ENCODE data around the gene ARMH1.

ARMH1 gene

DNA sequence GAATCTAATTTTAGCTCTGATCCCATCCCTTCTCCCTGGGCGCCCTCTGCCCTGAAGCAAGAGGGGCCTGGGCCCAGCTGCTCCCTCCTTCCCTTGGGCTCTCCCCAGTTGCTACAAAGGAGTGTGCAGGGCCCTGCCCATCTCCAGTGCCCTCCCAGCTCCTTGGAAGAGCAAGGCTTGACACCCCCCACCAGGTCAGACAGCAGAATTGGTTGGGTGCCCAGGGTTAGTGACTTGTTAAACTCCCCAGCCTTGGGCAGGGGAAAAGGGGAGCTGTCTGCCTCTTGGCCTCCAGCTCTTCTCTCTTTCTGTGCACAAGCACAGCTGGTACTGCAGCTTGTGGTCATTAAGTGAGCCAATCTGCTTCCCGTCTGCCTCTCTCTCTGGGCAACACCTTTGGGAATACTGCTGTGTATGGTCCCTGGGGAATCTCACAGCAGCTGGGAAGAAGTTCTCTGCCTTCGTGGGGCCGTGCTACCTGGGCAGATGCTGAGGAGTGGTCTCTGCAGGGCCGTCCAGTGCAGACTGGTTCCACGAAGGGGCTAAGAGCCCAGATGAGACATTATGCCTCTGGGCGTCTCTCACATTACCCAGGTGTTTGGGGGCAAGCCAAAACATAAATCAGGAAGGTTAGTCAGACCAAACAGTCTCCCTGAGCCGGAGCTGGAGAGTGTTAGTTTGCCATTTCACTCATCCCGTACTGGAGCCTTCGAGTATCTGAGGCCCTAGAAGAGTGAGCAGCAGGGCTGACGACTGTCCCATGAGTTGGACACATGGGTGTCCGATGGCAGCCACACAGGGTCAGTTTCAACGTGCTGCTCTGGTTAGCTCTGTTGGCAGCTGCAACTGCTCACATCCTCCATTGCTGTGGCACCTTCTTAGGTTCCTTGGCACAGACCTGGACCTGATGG is 37.6 kb upstream of the ARMH1 start:
- Histone ChIP-seq H3K4me3 (ENCODE audit: low read depth, low read length) (no peak overlapping the region), H3K27ac (ENCODE audit: extremely low read depth, low read depth, low read length) (no peak overlapping the region), H3K9me3 (ENCODE audit: control insufficient read depth, insufficient read depth, low read depth, low read length) (no peaks in the 10 kb centered on the region), H3K36me3 (ENCODE audit: control insufficient read depth in 2 of 2, insufficient read depth in 1 of 2, low read length in 2 of 2) (peaks cover 0 to 92% of the 10 kb centered on the region in 2 experiments; a peak in 1 of 3 replicates), H3K4me1 (ENCODE audit: control insufficient read depth, insufficient read depth, low read length) (no peaks in the 10 kb centered on the region)
- ChIA-PET POLR2A (interaction anchor here (0.6 kb wide), 1 partner anchor 938 kb away, joined by 5 read pairs; no protein-coding TSS in a partner anchor), CTCF (interaction anchor here (0.9 to 2.5 kb wide), 3 partner anchors 28 to 419 kb away, joined by 4 to 8 read pairs (median 4); partner anchors contain the start of gene RNU5D-1)
- no peak for TF ChIP-seq ZNF174 (tag by site-specific recombination; IDR thresholded peaks at IDR 0.05)
- no peak for TF ChIP-seq GLIS2 (tag by site-specific recombination; IDR thresholded peaks at IDR 0.05)
- no peak for TF ChIP-seq ZNF433 (tag by site-specific recombination; IDR thresholded peaks at IDR 0.05; ENCODE audit: low read depth)
- TF ChIP-seq, protein P1, sequence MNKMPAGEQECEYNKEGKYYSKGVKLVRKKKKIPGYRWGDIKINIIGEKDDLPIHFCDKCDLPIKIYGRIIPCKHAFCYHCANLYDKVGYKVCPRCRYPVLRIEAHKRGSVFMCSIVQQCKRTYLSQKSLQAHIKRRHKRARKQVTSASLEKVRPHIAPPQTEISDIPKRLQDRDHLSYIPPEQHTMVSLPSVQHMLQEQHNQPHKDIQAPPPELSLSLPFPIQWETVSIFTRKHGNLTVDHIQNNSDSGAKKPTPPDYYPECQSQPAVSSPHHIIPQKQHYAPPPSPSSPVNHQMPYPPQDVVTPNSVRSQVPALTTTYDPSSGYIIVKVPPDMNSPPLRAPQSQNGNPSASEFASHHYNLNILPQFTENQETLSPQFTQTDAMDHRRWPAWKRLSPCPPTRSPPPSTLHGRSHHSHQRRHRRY (tag by site-specific recombination; IDR thresholded peaks at IDR 0.05): no peak

DNA sequence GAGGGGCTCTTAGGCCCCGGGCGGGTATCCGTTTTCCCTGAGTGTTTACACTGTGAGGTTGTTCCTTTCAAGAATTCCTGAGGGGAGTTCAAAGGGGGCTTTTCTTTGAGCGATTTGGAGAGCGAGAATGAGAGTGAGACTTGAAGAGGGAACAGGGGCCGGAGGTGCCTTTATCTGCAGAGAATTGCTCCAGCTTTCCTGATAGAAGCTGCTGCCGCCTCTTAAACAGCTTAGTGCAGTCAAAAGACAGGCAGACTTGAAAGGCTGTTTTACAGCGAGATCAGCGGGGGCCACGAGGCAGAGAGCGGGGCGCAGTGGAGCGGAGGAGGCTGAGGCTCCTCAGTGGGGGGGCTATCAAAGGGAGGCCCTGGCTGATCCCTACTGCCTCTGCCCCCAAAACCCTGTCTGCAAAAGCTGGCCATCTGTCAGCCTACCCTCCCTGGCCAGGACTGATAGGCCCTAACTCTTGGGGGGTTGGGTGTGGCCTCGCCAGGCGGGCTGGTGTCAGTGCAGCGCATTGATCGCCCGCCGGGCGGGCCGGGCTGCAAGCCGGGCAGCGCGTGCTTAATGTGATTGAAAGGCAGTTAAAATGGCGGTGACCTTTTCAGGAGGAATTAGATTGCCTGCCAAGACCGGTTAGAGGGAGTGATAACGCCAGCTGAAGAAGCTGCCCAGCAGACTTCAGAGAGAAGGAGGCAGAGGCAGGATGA is 36.7 kb upstream of the ARMH1 start:
- Histone ChIP-seq H3K36me3 (ENCODE audit: control insufficient read depth in 2 of 2, insufficient read depth in 1 of 2, low read length in 2 of 2) (peaks cover 0 to 100% of the 10 kb centered on the region in 2 experiments; a peak in 1 of 3 replicates), H3K4me1 (ENCODE audit: control insufficient read depth, insufficient read depth, low read length) (no peaks in the 10 kb centered on the region), H3K27ac (ENCODE audit: extremely low read depth, low read depth, low read length) (no peak overlapping the region), H3K4me3 (ENCODE audit: low read depth, low read length) (no peak overlapping the region), H3K9me3 (ENCODE audit: control insufficient read depth, insufficient read depth, low read depth, low read length) (no peaks in the 10 kb centered on the region)
- TF ChIP-seq, protein P2, sequence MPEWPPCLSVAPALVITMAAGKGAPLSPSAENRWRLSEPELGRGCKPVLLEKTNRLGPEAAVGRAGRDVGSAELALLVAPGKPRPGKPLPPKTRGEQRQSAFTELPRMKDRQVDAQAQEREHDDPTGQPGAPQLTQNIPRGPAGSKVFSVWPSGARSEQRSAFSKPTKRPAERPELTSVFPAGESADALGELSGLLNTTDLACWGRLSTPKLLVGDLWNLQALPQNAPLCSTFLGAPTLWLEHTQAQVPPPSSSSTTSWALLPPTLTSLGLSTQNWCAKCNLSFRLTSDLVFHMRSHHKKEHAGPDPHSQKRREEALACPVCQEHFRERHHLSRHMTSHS (tag by site-specific recombination; IDR thresholded peaks at IDR 0.05): no peak
- no peak for TF ChIP-seq ZNF560 (tag by site-specific recombination; IDR thresholded peaks at IDR 0.05; ENCODE audit: borderline replicate concordance)
- no peak for TF ChIP-seq ZNF600 (tag by site-specific recombination; IDR thresholded peaks at IDR 0.05)
- TF ChIP-seq YY1 (tag by site-specific recombination; IDR thresholded peaks at IDR 0.05): no peak
- no peak for TF ChIP-seq MYNN (tag by site-specific recombination; IDR thresholded peaks at IDR 0.05; ENCODE audit: borderline replicate concordance)
- TF ChIP-seq, protein P3, sequence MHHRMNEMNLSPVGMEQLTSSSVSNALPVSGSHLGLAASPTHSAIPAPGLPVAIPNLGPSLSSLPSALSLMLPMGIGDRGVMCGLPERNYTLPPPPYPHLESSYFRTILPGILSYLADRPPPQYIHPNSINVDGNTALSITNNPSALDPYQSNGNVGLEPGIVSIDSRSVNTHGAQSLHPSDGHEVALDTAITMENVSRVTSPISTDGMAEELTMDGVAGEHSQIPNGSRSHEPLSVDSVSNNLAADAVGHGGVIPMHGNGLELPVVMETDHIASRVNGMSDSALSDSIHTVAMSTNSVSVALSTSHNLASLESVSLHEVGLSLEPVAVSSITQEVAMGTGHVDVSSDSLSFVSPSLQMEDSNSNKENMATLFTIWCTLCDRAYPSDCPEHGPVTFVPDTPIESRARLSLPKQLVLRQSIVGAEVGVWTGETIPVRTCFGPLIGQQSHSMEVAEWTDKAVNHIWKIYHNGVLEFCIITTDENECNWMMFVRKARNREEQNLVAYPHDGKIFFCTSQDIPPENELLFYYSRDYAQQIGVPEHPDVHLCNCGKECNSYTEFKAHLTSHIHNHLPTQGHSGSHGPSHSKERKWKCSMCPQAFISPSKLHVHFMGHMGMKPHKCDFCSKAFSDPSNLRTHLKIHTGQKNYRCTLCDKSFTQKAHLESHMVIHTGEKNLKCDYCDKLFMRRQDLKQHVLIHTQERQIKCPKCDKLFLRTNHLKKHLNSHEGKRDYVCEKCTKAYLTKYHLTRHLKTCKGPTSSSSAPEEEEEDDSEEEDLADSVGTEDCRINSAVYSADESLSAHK (tag by site-specific recombination; IDR thresholded peaks at IDR 0.05): no peak
- TF ChIP-seq, protein P4, sequence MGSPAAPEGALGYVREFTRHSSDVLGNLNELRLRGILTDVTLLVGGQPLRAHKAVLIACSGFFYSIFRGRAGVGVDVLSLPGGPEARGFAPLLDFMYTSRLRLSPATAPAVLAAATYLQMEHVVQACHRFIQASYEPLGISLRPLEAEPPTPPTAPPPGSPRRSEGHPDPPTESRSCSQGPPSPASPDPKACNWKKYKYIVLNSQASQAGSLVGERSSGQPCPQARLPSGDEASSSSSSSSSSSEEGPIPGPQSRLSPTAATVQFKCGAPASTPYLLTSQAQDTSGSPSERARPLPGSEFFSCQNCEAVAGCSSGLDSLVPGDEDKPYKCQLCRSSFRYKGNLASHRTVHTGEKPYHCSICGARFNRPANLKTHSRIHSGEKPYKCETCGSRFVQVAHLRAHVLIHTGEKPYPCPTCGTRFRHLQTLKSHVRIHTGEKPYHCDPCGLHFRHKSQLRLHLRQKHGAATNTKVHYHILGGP (tag by site-specific recombination; IDR thresholded peaks at IDR 0.05): no peak
- no peak for TF ChIP-seq ZNF777 (tag by site-specific recombination; IDR thresholded peaks at IDR 0.05; ENCODE audit: borderline replicate concordance)
- no peak for TF ChIP-seq ZNF768 (tag by site-specific recombination; IDR thresholded peaks at IDR 0.05)
- no peak for TF ChIP-seq ZNF324 (tag by site-specific recombination; IDR thresholded peaks at IDR 0.05)
- TF ChIP-seq ZIC2 (tag by site-specific recombination; IDR thresholded peaks at IDR 0.05): no peak
- TF ChIP-seq ZNF274 (IDR thresholded peaks at IDR 0.05; ENCODE audit: low read length): no peak
- no peak for TF ChIP-seq ZNF274 (tag by site-specific recombination; IDR thresholded peaks at IDR 0.05; ENCODE audit: borderline replicate concordance)
- TF ChIP-seq, protein P5, sequence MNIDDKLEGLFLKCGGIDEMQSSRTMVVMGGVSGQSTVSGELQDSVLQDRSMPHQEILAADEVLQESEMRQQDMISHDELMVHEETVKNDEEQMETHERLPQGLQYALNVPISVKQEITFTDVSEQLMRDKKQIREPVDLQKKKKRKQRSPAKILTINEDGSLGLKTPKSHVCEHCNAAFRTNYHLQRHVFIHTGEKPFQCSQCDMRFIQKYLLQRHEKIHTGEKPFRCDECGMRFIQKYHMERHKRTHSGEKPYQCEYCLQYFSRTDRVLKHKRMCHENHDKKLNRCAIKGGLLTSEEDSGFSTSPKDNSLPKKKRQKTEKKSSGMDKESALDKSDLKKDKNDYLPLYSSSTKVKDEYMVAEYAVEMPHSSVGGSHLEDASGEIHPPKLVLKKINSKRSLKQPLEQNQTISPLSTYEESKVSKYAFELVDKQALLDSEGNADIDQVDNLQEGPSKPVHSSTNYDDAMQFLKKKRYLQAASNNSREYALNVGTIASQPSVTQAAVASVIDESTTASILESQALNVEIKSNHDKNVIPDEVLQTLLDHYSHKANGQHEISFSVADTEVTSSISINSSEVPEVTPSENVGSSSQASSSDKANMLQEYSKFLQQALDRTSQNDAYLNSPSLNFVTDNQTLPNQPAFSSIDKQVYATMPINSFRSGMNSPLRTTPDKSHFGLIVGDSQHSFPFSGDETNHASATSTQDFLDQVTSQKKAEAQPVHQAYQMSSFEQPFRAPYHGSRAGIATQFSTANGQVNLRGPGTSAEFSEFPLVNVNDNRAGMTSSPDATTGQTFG (tag by site-specific recombination; IDR thresholded peaks at IDR 0.05; ENCODE audit: borderline replicate concordance): no peak
- no peak for TF ChIP-seq ZNF223 (tag by site-specific recombination; IDR thresholded peaks at IDR 0.05)
- no peak for TF ChIP-seq ZSCAN30 (tag by site-specific recombination; IDR thresholded peaks at IDR 0.05)
- TF ChIP-seq ZFHX2 (tag by site-specific recombination; conservative IDR thresholded peaks at IDR 0.05): no peak
- TF ChIP-seq, protein P6, sequence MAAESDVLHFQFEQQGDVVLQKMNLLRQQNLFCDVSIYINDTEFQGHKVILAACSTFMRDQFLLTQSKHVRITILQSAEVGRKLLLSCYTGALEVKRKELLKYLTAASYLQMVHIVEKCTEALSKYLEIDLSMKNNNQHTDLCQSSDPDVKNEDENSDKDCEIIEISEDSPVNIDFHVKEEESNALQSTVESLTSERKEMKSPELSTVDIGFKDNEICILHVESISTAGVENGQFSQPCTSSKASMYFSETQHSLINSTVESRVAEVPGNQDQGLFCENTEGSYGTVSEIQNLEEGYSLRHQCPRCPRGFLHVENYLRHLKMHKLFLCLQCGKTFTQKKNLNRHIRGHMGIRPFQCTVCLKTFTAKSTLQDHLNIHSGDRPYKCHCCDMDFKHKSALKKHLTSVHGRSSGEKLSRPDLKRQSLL (tag by site-specific recombination; IDR thresholded peaks at IDR 0.05): no peak
- ChIA-PET POLR2A (interaction anchor here (0.6 kb wide), 1 partner anchor 939 kb away, joined by 5 read pairs; no protein-coding TSS in a partner anchor), CTCF (interaction anchor here (0.6 to 2.5 kb wide), 5 partner anchors 15 to 742 kb away, joined by 3 to 8 read pairs (median 4); partner anchors contain the start of gene RNU5D-1)

Measured in HEK293 (cell line).